ENCODE measurements around the gene FAM168A. TPM values are rescaled to one million over a fixed set of nuclear protein-coding genes. Genes with fewer than 3 reads are reported as not detected.
A peak's percentile ranks its signal among the peaks of the same experiment; 100 is the strongest.

Gene FAM168A
- total and polyA plus RNA-seq, 10 of the 15 experiments (the other 5 are each of a cell fraction or from before 2014, with no cell fraction given) = 1.7 to 20.0 (median 10.0) TPM

GRCh38 chr11:73376803-73377629 lies 220.9 kb downstream of the FAM168A start (continued):
- TF ChIP-seq PKNOX1 (IDR thresholded peaks at IDR 0.05) (peak; percentile 68; the same call in 1 of the 2 replicates), ATF7 (IDR thresholded peaks at IDR 0.05; ENCODE audit: low read depth) (peak; percentile 77), CHD1 (IDR thresholded peaks at IDR 0.05; ENCODE audit: low read depth, low read length) (peak; percentile 82), KDM1A (IDR thresholded peaks at IDR 0.05; ENCODE audit: borderline replicate concordance) (no peak), MXI1 (IDR thresholded peaks at IDR 0.05; ENCODE audit: low read depth, low read length) (peak; percentile 81), E4F1 (IDR thresholded peaks at IDR 0.05; ENCODE audit: borderline replicate concordance, partially characterized antibody) (peak; percentile 36), CREB1 (IDR thresholded peaks at IDR 0.05; ENCODE audit: low read depth) (no peak)
